Inflammatory macrophage treated with lipopolysaccharide for 4 hours (primary cell): ENCODE results near the gene CLCN2.

Experiments used
- DNase-seq: peaks from one replicate; pipeline ENCODE4 v3.0.0-alpha.2; 2020

Gene CLCN2

GRCh38 chr3:184380185-184380626 lies 18.8 kb upstream of the CLCN2 start:
- peak; percentile 35 for DNase-seq

DNA sequence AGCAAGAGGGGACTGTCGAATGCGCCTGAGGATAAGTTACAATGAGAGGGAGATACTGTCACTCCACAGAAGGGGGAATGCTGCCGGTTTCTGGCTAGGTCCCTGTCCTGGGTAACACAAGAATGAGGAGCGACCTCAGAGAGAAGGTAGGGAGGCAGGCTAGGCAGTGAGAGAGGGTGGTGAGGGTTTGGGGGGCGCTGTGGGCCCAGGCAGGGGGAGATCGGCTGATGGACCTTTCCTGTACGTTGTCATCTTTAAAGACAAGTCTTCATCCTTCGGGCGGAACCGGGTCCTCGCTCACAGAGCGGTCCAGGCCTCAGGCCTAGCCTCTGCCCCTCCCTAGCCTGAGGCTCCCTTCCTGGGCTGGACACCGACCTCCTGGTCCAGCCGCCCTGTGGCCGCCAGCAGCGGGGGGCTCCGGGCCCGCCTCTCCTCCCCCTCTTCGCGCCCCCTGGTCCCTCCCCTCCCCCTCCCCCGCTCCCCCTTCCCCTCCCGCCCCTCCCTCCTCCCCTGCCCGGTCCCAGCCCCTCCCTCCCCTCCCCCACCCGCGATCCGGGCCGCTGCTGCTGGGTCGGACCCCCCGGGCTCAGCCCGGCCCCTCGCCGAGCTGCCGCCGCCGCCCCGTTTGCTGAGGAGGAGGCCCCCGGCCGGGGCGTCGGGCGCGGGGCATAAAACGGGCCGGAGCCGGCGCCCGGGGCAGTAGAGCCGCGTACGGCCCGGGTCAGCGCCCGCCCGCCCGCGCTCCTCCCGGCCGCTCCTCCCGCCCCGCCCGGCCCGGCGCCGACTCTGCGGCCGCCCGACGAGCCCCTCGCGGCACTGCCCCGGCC lies 18.2 kb upstream of the CLCN2 start, which contains the start of gene CHRD:
TSS of gene CHRD (plus strand) at position 697 of the 827 bp plus-strand sequence. CDS start 265 bp downstream, outside the sequence.
- DNase-seq: no peak

DNA sequence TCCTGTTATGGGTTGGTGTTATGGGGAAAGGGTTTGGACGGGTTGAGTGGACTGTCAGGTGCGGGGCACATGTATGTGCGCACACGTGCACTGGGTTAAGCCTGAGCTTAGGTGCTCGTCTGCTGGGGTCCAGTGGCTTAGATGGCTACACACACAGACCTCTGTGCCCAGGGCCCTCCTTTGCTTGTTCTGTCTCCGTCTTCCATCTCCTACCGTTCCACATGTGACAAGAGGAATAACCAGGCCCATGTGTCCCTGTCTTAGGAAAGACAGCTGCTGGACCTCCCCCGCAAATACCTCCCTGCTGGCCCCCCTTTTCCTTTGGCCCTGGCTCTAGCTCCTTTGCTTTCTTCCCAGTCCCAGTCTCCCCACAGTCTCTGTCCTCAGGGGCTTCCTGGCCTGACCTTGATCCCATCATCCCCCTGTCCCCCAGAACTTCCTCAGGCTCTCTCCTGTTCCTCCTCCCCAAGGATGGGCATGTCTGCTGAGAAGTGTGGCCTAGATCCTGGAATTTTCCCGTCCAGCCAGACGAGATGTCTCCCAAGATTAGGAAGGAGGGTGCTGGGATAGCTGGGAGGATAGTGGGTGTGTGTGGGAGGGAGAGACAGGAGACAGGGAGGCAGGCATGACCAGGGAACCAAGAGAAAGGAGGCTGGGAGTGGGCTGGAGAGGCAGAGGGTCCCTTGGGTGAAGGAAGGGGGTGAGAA lies 17.4 kb upstream of the CLCN2 start:
- DNase-seq: no peak

- no peak for DNase-seq
These were observed 16.6 kb upstream of the CLCN2 start, which contains the start of gene THPO for GRCh38 chr3:184377882-184378445. Gene THPO (minus strand): TSS chr3:184378207. CDS start chr3:184376259, 1,948 bp downstream.

- DNase-seq: no peak
These were observed 16.0 kb upstream of the CLCN2 start for GRCh38 chr3:184377374-184377773.

DNA sequence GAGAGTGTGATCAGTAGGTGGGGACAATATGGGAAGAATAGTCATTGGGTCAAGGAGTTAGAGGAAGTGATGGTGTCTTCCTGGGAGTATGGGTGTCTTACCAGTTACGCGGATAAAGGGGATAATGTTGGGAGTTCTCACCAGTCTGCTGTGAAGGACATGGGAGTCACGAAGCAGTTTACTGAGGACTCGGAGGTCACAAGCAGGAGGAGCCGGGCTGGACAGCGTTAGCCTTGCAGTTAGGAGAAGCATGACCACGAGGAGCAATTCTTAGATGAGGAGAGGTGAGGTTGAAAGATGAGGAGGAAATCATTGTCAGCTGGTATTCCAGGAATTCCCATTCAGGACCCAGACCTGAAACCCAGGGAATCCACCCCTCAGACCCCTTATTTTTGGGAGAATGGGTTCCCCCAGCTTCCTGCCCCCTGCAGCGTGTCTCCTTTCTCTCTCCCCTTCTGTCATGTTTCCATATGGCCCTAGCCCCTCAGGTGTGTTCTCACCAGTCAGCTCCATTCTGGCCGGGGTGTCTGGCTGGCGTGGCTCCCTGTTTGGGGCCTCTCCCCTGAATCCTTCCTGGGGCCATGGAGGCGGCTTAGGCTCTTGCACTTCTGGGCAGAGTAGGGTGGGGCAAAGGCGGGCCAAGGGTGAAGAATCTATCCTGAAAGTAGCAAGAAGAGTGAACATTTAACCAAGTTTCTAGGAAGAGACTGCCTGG lies 14.5 kb upstream of the CLCN2 start:
- no peak for DNase-seq

GRCh38 chr3:184373422-184373821 lies 12.0 kb upstream of the CLCN2 start:
- no peak for DNase-seq

DNA sequence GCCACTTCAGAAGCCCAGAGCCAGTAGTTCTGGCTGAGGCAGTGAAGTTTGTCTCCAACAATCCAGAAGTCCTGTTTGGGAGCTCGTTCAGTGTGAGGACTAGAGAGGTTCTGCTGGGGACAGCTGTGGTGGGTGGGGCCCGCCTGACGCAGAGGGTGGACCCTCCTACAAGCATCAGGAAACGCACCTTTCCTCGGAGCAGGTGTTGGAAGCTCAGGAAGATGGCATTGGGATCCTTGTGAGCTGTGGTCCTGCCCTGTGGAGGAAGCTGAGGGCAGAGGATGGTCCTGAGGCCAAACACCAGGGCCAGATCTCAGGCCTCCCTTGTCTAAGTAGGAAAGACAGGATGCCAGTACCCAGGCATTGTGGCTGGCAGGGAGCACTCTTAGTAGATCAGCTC lies 11.5 kb upstream of the CLCN2 start:
- no peak for DNase-seq

GRCh38 chr3:184372296-184372821 lies 11.0 kb upstream of the CLCN2 start:
- no peak for DNase-seq

- peak; percentile 81 for DNase-seq
These were observed 10.2 kb upstream of the CLCN2 start for GRCh38 chr3:184371570-184372018.

DNA sequence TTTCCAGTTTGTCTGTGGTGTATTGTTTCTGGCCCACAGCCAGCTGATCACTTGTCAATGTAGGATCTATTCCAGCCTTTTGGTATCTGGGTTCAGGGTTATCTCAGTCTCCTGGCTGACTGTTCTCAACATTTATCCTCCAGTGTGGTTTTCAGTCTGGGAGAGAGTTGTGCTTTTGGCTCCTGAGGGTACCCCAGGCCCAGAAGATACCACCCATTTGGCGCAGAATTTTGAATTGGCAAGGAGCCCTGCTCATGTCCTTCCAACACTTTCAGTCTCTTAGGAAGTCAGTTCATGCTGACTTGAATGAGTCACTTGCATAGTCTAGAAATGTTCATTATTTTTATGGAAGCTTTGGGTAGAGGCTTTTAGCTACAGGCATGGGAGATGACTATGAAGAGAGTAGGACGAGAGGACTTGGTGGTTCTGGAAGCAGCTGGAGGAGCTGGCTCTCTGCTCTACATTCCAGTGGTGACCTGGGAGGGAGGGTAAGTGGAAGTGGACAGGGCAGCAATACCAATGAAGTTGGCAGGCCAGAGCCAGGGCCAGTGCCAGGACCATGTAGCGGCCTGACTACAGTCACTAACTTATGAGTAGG lies 7.3 kb upstream of the CLCN2 start:
- no peak for DNase-seq

DNA sequence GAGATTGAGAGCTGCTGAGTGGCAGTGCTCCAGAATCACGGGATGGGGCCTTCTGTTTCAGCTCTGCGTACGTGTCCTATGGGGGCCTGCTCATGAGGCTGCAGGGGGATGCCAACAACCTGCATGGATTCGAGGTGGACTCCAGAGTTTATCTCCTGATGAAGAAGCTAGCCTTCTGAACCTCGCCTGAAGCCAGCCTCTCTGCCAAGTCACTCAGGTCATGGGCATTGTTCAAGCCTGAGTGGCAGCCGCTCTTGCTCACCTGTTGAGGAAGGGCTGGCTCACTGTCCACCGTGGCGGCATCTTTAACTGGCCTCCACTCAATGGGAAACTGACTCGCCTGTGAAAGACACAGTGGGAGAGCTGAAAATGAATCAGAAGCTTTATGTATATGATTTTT lies 6.7 kb upstream of the CLCN2 start:
- DNase-seq: no peak

- DNase-seq: no peak
These were observed 5.3 kb upstream of the CLCN2 start for GRCh38 chr3:184366619-184367289.

DNA sequence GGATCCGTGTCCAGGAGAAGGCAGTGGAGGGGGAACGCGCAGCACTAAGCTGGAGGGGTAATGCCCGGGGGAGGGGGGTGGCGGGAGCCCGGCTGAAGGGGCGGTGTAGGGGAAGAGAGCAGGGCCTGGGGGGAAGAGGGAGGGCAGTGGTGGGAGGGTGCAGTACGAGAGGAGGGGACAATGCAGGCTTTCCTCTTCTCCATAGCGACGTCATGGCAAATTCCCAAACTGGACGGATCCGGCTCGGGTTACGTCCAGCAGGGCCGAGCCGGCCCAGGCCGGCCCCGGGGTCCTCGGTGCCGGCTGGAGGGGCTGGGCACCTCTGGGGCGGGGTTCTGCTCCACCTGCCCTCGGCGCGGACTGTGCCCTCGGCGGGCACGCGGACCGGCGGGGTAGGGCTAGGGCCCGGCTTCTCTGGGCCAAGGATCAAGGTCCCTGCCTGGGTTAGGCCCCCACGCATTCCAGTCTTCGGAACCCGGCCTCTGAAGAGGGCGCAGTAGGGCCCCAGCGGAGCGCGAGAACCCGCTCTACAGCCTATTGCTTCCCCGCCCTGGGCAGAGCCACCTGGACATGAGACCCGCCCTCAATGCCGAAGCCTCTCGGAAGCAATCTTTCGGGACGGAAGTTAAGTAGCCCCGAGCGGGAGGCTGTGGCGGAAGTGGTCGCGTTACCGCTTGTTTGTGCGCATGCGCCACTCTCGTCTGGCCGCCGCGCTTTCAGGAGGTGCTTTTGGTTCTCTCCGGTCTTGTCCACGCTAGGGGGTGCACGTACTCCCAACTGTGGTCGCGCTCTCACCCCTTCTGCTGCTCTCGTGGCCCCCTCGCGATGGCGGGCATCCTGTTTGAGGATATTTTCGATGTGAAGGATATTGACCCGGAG lies 1.5 kb upstream of the CLCN2 start:
- peak; percentile 96 for DNase-seq

DNA sequence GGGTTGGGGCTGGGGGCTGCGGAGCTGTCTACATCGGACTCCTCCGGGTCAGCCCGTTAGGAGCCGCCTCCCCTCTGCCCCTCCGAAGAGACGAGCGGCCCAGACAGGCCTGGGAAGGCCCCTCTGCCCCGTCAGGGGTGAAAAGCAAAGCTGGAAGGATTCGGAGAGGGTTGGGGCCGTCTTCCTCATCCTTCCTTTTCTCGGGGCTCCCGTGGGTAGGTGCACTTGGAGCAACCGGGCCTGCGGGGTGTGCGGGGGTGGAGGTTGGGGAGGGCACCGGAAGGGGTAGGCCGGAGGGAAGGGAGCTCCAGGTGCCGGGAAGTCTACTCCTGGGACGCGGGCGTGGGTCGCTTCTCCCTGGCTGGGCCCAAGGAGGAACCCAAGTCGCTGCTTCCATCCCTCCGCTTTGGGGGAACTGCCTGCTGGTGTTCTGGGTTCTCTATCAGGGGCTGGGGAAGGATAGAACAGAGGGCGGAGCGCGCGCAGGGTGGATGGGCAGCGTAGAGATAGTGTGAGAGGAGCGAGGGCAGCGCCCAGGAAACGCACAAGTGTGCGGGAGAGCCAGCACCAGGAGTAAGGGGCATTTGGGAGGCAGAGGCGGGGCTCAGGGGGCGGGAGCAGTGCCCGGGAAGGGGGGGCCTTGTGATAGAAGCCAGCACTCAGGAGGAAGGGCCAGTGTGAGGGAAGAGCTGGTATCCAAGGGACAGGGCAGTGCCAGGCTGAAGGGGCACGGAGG lies 695 bp upstream of the CLCN2 start:
- peak; percentile 17 for DNase-seq

DNA sequence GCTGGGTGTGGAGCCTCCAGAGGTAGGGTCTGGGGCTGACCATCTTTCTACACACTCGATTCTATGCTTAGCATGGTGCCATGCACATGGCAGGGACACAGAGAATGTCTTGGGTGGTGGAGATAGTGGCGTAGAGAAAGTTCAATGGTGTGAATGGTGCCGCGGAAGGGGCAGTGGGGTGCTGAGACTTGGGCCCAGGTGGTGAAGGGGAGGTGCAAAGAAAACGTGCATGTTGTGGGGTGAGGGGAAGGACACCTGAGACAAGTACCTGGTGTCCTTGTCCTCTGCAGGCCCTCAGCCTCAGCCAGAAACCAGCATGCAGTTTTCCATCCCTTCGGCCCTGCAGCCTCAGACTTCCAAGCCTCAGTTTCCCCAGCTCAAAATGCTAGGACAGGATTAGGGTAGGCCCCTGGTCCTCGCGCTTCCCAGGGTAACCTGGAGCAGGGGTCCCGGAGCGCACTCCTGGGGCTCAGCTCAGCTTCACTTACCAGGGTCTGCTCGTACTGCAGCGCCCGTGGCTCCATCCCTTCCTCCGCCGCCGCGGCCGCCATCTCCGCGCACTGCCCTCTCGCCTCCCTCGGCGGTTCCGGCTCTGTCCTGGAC lies 375 bp downstream of the CLCN2 start:
- no peak for DNase-seq

DNA sequence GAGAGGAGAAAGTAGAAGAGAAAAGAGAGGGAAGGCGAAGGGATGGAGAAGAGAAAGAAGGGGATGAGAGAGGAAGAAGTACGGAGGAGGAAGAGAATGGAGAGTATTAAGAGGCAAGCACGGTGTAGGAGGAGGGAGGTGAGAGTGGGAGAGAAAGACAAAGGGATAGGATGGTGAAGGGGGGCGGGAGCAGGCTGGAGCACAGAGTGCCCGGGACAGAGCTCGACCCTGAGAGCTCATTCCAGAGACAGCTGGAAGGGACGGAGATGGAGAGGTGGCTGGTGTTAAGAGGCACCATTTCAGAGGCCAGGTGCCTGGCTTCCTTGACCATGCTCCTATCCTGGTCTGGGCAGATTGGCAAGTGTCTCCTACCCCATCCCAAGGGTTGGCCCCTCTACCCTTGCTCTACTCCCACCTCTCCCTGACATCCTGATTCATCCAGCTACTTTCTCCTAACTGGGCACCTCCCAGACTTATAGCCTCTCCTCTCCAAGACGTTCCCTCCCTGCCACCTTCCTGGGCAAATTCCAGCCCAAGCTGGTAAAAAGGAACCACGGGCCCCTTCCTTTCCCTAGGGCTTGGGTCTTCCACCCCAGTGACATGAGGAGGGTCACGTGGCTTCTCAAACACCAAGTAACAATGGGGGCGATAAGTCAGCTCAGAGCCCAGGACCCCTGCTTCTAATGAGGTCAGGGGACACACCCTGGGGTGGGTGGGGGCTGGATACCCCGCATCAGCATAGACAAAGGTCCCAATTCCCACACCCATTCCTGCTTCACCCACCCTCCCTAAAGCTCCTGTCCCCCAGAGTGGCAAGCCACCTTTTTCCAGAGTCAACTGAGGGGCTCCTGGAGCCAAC lies 1.1 kb downstream of the CLCN2 start:
- no peak for DNase-seq

DNA sequence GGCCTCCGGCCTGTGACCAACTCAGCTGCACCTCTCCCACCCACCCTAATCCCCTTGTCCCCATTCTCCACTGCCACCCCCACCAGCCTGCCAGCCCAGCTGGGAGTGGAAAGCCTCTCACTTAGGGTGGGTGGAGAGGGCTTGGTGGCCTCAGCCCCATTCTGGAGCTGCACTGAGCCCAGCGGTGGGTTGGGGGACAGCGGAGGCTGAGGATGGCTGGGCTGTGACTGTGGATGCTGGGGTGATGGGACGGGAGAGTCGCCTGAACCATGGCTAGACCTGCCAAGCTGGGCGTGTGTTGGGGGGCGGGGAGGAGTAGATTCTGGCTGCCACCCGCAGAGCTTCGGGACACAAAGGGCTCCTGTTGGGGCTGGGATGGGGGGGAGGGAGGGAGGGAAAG lies 1.8 kb downstream of the CLCN2 start:
- no peak for DNase-seq
